Measurements from ENCODE around the gene PADI1.

Gene PADI1

GRCh38 chr1:17184822-17185484, 20.0 kb upstream of the PADI1 start:
- H3K9me3 ChIP-seq (ENCODE audit: severe bottlenecking) = peaks cover 4% of the 10 kb centered on the region
- TF ChIP-seq CTCF (IDR thresholded peaks at IDR 0.05; ENCODE audit: low read depth, low read length) = no peak
- no peaks in the 10 kb centered on the region for H3K36me3 ChIP-seq
- no peaks in the 10 kb centered on the region for H3K27me3 ChIP-seq (ENCODE audit: insufficient read depth, low read depth, severe bottlenecking)
- no peak for DNase-seq
- H3K27ac ChIP-seq = no peak overlapping the region
- no peak overlapping the region for H3K4me3 ChIP-seq (ENCODE audit: low read depth, low read length)

GRCh38 chr1:17185485-17185860, 19.5 kb upstream of the PADI1 start:
- Histone ChIP-seq H3K9me3 (ENCODE audit: severe bottlenecking) (peaks cover 4% of the 10 kb centered on the region), H3K36me3 (no peaks in the 10 kb centered on the region), H3K27me3 (ENCODE audit: insufficient read depth, low read depth, severe bottlenecking) (no peaks in the 10 kb centered on the region), H3K27ac (no peak overlapping the region), H3K4me3 (ENCODE audit: low read depth, low read length) (no peak overlapping the region)
- TF ChIP-seq CTCF (IDR thresholded peaks at IDR 0.05; ENCODE audit: low read depth, low read length) = no peak
- DNase-seq = no peak

GRCh38 chr1:17186216-17186909, 18.6 kb upstream of the PADI1 start:
- TF ChIP-seq CTCF (IDR thresholded peaks at IDR 0.05; ENCODE audit: low read depth, low read length) = no peak
- H3K27me3 ChIP-seq (ENCODE audit: insufficient read depth, low read depth, severe bottlenecking) = no peaks in the 10 kb centered on the region
- H3K36me3 ChIP-seq = no peaks in the 10 kb centered on the region
- no peak overlapping the region for H3K27ac ChIP-seq
- DNase-seq = no peak
- peaks cover 4% of the 10 kb centered on the region for H3K9me3 ChIP-seq (ENCODE audit: severe bottlenecking)
- H3K4me3 ChIP-seq (ENCODE audit: low read depth, low read length) = no peak overlapping the region

- H3K27me3 ChIP-seq (ENCODE audit: insufficient read depth, low read depth, severe bottlenecking) = no peaks in the 10 kb centered on the region
- H3K27ac ChIP-seq = no peak overlapping the region
- H3K9me3 ChIP-seq (ENCODE audit: severe bottlenecking) = peaks cover 4% of the 10 kb centered on the region
- no peak for TF ChIP-seq CTCF (IDR thresholded peaks at IDR 0.05; ENCODE audit: low read depth, low read length)
- no peaks in the 10 kb centered on the region for H3K36me3 ChIP-seq
- DNase-seq = no peak
- no peak overlapping the region for H3K4me3 ChIP-seq (ENCODE audit: low read depth, low read length)
Observed at GRCh38 chr1:17187051-17187450, 17.9 kb upstream of the PADI1 start.

GRCh38 chr1:17188217-17188616, 16.7 kb upstream of the PADI1 start:
- no peaks in the 10 kb centered on the region for H3K27me3 ChIP-seq (ENCODE audit: insufficient read depth, low read depth, severe bottlenecking)
- no peak for TF ChIP-seq CTCF (IDR thresholded peaks at IDR 0.05; ENCODE audit: low read depth, low read length)
- peaks cover 4% of the 10 kb centered on the region for H3K9me3 ChIP-seq (ENCODE audit: severe bottlenecking)
- H3K4me3 ChIP-seq (ENCODE audit: low read depth, low read length) = no peak overlapping the region
- no peak for DNase-seq
- H3K27ac ChIP-seq = no peak overlapping the region
- H3K36me3 ChIP-seq = no peaks in the 10 kb centered on the region

Data from WERI-Rb-1 (cell line).